Activated CD4-positive, alpha-beta memory T cell treated with anti-CD3 and anti-CD28 coated beads for 36 hours (primary cell): ENCODE results near the gene TGFBR2. TPM values are rescaled to one million over a fixed set of nuclear protein-coding genes. Genes with fewer than 3 reads are reported as not detected.

ENCODE experiments used
- CTCF ChIA-PET: fragments of 350-600 bp; sonication (Branson Sonifier 250); formaldehyde crosslinking; loops from one replicate; lab custom pipeline; 2021; ENCODE audit warnings: antibody characterized with exemption, inconsistent platforms; lab: Charles Lee
- POLR2A ChIA-PET: fragments of 350-600 bp; sonication (Branson Sonifier 250); formaldehyde crosslinking; loops from one replicate; lab custom pipeline; 2021; ENCODE audit warnings: antibody characterized with exemption; lab: Charles Lee
- DNase-seq: peaks from one replicate; pipeline ENCODE4 v3.0.0-alpha.2; 2020
- H3K27ac Mint-ChIP-seq: one replicate; pipeline ENCODE4 v1.8.0; 2021; ENCODE audit warnings: mixed read lengths
- H3K27me3 Mint-ChIP-seq: one replicate; pipeline ENCODE4 v1.8.0; 2021; ENCODE audit warnings: mixed read lengths
- H3K36me3 Mint-ChIP-seq: one replicate; pipeline ENCODE4 v1.8.0; 2021; ENCODE audit warnings: mixed read lengths
- H3K4me1 Mint-ChIP-seq: one replicate; pipeline ENCODE4 v1.8.0; 2021; ENCODE audit warnings: low read depth, mixed read lengths
- H3K4me3 Mint-ChIP-seq: one replicate; pipeline ENCODE4 v1.8.0; 2021; ENCODE audit warnings: mild to moderate bottlenecking, mixed read lengths
- H3K9me3 Mint-ChIP-seq: one replicate; pipeline ENCODE4 v1.8.0; 2021; ENCODE audit warnings: mixed read lengths
- intact Hi-C: fragments of 100-400 bp; cut with micrococcal nuclease; formaldehyde crosslinking; loops from one replicate; pipeline ENCODE4 v1.15.1; 2023
- total RNA-seq, 2 experiments: library from RNA; stranded (reverse); gene quantifications; one replicate each; pipeline ENCODE4 v1.2.3, GENCODE V29; 2021

Gene TGFBR2
- total RNA-seq, 2 experiments from 2014 or later = 36.8 to 37.0 TPM

DNA sequence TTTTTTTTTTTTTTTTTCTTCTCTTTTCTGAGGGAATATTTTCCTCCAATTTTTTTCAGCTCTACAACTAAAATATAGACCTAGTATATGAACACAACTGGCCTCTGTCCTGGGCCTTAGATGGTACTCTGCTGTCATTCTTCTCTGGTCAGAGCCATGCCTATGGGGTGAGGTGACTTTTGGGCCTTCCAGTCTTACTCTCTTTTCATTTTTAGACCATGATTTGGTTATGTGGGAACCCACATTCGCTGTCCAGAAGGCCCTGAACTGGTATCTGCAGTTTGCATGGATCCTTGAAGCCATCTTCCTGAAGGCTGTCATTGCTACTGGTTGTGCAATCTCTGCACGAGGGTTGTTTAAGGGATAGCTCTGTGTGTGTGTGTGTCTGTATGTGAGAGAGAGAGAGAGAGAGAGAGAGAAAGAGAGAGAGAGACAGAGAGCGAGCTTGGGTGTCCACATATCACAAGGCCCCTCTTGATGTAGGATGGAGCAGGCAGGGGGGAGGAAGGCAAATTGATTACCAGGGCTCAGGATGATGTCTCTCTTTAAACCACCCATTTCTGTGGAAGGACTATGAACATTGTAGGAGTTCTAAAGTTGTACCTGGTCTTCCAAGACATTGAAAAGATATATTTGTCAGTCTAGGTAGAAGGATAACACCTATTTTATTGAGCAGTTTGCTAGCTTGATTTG, 6.9 kb downstream of the TGFBR2 start:
- Mint-ChIP-seq H3K27ac (peak overlapping the region; percentile 96), H3K4me3 (peak overlapping the region; percentile 86), H3K4me1 (peaks cover 85% of the 10 kb centered on the region), H3K36me3 (peaks cover 46% of the 10 kb centered on the region), H3K9me3 (no peaks in the 10 kb centered on the region), H3K27me3 (no peaks in the 10 kb centered on the region)
- ChIA-PET CTCF (interaction anchor here (0.9 to 2.6 kb wide), 7 partner anchors 16 to 80 kb away, joined by 3 to 12 read pairs (median 3); no protein-coding TSS in a partner anchor), POLR2A (interaction anchor here (0.7 to 11.5 kb wide), 6 partner anchors 11 to 111 kb away, joined by 3 to 140 read pairs (median 4); no protein-coding TSS in a partner anchor)
- intact Hi-C loops = loop anchor here (2.0 to 10.0 kb wide), 3 partner anchors 72 to 1142 kb away; no protein-coding TSS in a partner anchor
- no peak for DNase-seq

DNA sequence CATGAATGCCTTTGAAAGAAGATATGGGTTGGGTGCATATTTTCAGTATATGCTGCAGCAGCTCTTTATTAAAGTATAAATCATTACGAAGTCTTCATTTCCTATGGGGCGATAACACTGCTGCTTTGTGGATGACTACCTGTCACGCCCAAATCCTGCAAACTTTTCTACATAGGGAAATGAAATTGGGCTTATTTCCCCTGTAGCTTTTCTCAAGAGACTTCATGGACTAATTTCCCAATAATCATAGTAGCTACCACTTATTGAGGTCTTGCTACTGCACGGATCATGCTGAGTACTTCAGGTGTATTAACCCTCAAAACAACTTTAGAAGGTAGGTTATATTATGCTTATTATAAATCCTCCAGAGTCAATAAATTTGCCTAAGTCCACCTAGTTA, 8.0 kb downstream of the TGFBR2 start:
- H3K27me3 Mint-ChIP-seq = no peaks in the 10 kb centered on the region
- peak overlapping the region; percentile 96 for H3K27ac Mint-ChIP-seq
- no peaks in the 10 kb centered on the region for H3K9me3 Mint-ChIP-seq
- intact Hi-C loops = loop anchor here (5.0 to 10.0 kb wide), 2 partner anchors 638 to 1140 kb away; no protein-coding TSS in a partner anchor
- DNase-seq = no peak
- ChIA-PET POLR2A (interaction anchor here (1.5 to 11.5 kb wide), 5 partner anchors 10 to 43 kb away, joined by 4 to 140 read pairs (median 6); no protein-coding TSS in a partner anchor), CTCF (interaction anchor here (0.9 to 1.9 kb wide), 2 partner anchors 17 to 79 kb away, joined by 3 to 4 read pairs; no protein-coding TSS in a partner anchor)
- H3K4me1 Mint-ChIP-seq = peaks cover 93% of the 10 kb centered on the region
- H3K36me3 Mint-ChIP-seq = peaks cover 48% of the 10 kb centered on the region
- peak overlapping the region; percentile 86 for H3K4me3 Mint-ChIP-seq

DNA sequence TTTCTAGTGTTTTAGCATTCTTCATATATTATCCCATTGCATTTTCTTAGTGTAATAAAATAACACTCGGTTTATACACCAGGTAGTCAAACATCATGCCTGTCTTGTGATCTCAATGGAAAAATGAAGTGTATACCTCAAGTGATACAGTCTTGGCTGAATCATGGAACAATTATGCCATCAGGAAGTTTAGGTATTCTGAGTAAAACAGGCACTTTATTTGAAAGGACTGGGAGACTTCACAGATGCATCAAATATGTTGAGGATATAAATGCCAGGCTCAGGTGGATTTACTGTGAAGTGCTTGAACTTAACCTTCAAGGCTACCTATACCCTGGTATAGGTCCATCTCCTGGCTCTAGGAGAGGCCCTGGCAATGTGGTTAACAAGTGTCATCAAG, 8.5 kb downstream of the TGFBR2 start:
- intact Hi-C loops = loop anchor here (5.0 to 10.0 kb wide), 2 partner anchors 637 to 1140 kb away; no protein-coding TSS in a partner anchor
- no peaks in the 10 kb centered on the region for H3K9me3 Mint-ChIP-seq
- H3K36me3 Mint-ChIP-seq = peaks cover 47% of the 10 kb centered on the region
- peak overlapping the region; percentile 96 for H3K27ac Mint-ChIP-seq
- DNase-seq = no peak
- ChIA-PET CTCF (interaction anchor here (1.3 to 2.2 kb wide), 4 partner anchors 12 to 295 kb away, joined by 3 to 6 read pairs (median 4); no protein-coding TSS in a partner anchor), POLR2A (interaction anchor here (1.1 to 11.5 kb wide), 9 partner anchors 6 to 42 kb away, joined by 3 to 182 read pairs (median 14); partner anchors contain the start of gene TGFBR2)
- peak overlapping the region; percentile 86 for H3K4me3 Mint-ChIP-seq
- peaks cover 92% of the 10 kb centered on the region for H3K4me1 Mint-ChIP-seq
- H3K27me3 Mint-ChIP-seq = no peaks in the 10 kb centered on the region

DNA sequence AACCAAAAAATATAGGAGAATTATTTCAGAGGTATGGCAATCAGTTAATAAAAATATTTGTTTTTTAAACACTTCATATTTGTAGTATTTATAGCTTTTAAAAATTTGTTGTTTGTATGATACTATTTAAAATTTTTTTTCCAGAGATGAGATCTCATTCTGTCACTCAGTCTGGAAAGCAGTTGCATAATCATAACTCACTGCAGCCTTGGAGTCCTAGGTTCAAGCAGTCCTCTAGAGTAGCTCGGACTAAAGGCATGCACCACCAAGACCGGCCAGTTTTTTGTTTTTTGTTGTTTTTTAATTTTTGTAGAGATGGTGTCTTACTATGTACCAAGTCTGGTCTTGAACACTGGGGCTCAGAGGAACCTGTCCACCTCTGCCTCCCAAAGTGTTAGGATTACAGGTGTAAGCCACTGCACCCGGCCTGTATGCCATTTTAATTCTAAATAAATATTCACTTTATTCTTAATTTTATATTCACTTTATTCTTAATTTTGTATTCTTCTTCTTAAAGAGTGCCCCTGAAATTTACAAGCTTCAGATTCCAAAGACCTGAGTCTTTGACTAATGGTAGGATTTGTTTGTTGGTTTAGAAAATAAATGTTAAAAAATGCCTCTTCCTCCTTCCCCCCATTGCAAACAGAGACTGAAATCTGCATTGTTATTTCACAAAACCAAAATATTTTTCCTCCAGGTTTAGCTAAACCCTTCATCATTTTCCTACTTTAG, 9.4 kb downstream of the TGFBR2 start:
- intact Hi-C loops = loop anchor here (10.0 kb wide), 1 partner anchor 1139 kb away; no protein-coding TSS in a partner anchor
- peaks cover 93% of the 10 kb centered on the region for H3K4me1 Mint-ChIP-seq
- CTCF ChIA-PET = interaction anchor here (1.3 to 2.2 kb wide), 5 partner anchors 11 to 296 kb away, joined by 3 to 6 read pairs (median 4); no protein-coding TSS in a partner anchor
- peaks cover 44% of the 10 kb centered on the region for H3K36me3 Mint-ChIP-seq
- POLR2A ChIA-PET = interaction anchor here (0.5 to 11.5 kb wide), 10 partner anchors 7 to 917 kb away, joined by 3 to 182 read pairs (median 12); partner anchors contain the start of genes STT3B and TGFBR2
- no peak for DNase-seq
- peak overlapping the region; percentile 96 for H3K27ac Mint-ChIP-seq
- no peaks in the 10 kb centered on the region for H3K27me3 Mint-ChIP-seq
- H3K9me3 Mint-ChIP-seq = no peaks in the 10 kb centered on the region
- H3K4me3 Mint-ChIP-seq = peak overlapping the region; percentile 48

DNA sequence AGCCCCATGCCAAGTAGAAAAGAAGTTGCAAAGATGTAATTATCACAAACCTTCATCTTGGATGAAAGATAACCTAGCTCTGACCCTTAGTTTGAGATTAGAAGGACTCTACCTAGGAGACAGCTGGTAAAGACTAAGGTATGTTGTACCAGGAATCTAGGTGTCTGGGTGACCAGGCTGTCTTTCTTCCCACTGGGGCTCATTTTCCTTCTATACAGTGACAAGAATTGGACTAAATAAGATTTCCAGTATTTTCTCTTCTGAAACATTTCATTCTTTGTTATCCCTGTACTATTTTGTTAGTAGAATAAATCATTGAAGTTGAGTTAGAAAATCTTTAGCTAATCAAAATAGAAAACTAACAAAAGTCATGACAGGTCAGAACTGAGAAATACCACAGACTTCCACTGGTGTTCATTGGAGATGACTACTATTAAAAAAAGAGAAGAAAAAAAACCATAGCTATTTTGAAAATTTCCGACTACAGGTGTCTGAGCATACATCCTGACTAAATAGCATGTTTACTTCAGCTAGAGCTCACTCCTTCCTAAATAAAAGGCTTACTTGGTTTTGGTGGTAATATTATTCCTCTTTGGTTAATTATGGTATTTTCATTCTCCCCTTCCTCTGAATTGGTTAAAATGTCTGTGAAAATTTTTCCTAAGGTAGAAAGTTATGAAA, 10.1 kb downstream of the TGFBR2 start:
- intact Hi-C loops = loop anchor here (10.0 kb wide), 1 partner anchor 1138 kb away; no protein-coding TSS in a partner anchor
- Mint-ChIP-seq H3K27me3 (no peaks in the 10 kb centered on the region), H3K9me3 (no peaks in the 10 kb centered on the region), H3K4me1 (peaks cover 93% of the 10 kb centered on the region), H3K4me3 (peak overlapping the region; percentile 48), H3K27ac (peak overlapping the region; percentile 96), H3K36me3 (peaks cover 48% of the 10 kb centered on the region)
- DNase-seq = no peak
- ChIA-PET CTCF (interaction anchor here (1.2 to 2.2 kb wide), 6 partner anchors 8 to 297 kb away, joined by 3 to 6 read pairs (median 4); no protein-coding TSS in a partner anchor), POLR2A (interaction anchor here (0.5 to 11.5 kb wide), 9 partner anchors 7 to 916 kb away, joined by 3 to 182 read pairs (median 14); partner anchors contain the start of genes STT3B and TGFBR2)

DNA sequence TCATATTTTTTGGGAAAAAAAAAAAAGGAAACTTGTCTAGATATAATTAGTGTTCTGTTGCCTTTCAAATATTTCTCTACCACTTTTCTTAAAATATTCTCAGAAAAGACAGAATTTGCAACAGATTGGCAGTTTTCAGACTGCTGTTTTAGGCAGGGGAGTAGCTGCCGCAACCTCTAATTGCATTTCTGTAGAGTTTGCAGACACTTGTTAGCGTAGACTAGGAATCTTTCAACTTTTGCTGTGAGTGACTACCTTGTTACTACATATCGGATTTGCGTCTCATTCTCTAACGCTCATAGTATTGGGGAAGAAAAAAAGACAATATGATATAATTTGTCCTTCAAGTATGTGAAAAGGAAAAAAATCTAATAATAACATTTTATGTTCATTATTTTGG, 10.7 kb downstream of the TGFBR2 start:
- POLR2A ChIA-PET = interaction anchor here (2.4 to 11.5 kb wide), 6 partner anchors 8 to 40 kb away, joined by 10 to 182 read pairs (median 18); partner anchors contain the start of gene TGFBR2
- H3K27ac Mint-ChIP-seq = peak overlapping the region; percentile 96
- intact Hi-C loops = loop anchor here (10.0 kb wide), 1 partner anchor 1138 kb away; no protein-coding TSS in a partner anchor
- H3K27me3 Mint-ChIP-seq = no peaks in the 10 kb centered on the region
- CTCF ChIA-PET = interaction anchor here (1.2 to 2.2 kb wide), 3 partner anchors 9 to 76 kb away, joined by 3 to 6 read pairs (median 4); no protein-coding TSS in a partner anchor
- DNase-seq = no peak
- H3K4me1 Mint-ChIP-seq = peaks cover 93% of the 10 kb centered on the region
- peak overlapping the region; percentile 48 for H3K4me3 Mint-ChIP-seq
- no peaks in the 10 kb centered on the region for H3K9me3 Mint-ChIP-seq
- peaks cover 50% of the 10 kb centered on the region for H3K36me3 Mint-ChIP-seq

DNA sequence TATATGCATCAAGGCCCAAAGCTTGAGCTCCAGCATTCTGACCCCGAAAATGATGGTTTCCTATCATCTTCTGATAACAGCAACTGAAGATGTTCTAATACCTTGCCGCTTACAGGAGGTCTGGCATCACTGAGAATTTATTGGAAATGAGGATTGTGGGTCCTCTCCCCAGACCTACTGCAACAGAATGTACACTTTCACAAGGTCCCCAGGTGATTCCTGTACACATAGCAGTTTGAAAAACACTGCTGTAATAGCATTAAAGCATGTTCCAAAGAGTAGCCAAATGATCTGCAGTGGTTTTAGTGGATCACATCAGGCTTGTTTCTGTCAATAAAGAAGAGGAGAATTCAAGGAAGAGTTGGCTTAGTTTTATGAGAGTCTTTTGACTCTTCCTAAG, 11.3 kb downstream of the TGFBR2 start:
- no peak for DNase-seq
- Mint-ChIP-seq H3K4me1 (peaks cover 93% of the 10 kb centered on the region), H3K36me3 (peaks cover 50% of the 10 kb centered on the region), H3K9me3 (no peaks in the 10 kb centered on the region), H3K27ac (peak overlapping the region; percentile 96), H3K4me3 (peak overlapping the region; percentile 59), H3K27me3 (no peaks in the 10 kb centered on the region)
- intact Hi-C loops = loop anchor here (10.0 kb wide), 1 partner anchor 1137 kb away; no protein-coding TSS in a partner anchor
- ChIA-PET POLR2A (interaction anchor here (1.0 to 11.0 kb wide), 7 partner anchors 9 to 39 kb away, joined by 3 to 182 read pairs (median 14); partner anchors contain the start of gene TGFBR2), CTCF (interaction anchor here (1.2 kb wide), 1 partner anchor 10 kb away, joined by 3 read pairs; no protein-coding TSS in a partner anchor)

DNA sequence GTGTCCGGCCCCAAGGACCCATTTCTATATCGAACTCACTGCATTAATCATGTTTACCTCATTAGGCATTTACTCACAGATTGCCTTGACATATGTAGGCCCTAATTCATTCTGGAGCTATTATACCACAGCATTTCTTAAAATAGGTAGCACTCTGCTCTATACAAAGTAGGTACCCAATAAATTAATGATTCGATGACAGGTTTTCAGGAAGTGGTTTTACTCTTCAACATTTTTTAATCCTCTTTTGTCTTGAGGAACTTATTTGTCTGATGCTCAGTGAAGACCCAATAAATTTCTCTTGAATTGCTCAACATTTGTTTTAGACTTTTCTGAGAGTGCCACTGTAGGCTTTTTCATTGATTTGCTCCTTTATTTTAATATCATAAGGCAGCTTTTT, 12.1 kb downstream of the TGFBR2 start:
- Mint-ChIP-seq H3K4me3 (peak overlapping the region; percentile 59), H3K36me3 (peaks cover 57% of the 10 kb centered on the region), H3K4me1 (peaks cover 93% of the 10 kb centered on the region), H3K27ac (peak overlapping the region; percentile 96), H3K27me3 (no peaks in the 10 kb centered on the region), H3K9me3 (no peaks in the 10 kb centered on the region)
- intact Hi-C loops = loop anchor here (10.0 kb wide), 1 partner anchor 1136 kb away; no protein-coding TSS in a partner anchor
- CTCF ChIA-PET = interaction anchor here (2.7 kb wide), 1 partner anchor 11 kb away, joined by 9 read pairs; no protein-coding TSS in a partner anchor
- POLR2A ChIA-PET = interaction anchor here (0.6 to 11.0 kb wide), 8 partner anchors 10 to 38 kb away, joined by 3 to 182 read pairs (median 15); partner anchors contain the start of gene TGFBR2
- DNase-seq = no peak

DNA sequence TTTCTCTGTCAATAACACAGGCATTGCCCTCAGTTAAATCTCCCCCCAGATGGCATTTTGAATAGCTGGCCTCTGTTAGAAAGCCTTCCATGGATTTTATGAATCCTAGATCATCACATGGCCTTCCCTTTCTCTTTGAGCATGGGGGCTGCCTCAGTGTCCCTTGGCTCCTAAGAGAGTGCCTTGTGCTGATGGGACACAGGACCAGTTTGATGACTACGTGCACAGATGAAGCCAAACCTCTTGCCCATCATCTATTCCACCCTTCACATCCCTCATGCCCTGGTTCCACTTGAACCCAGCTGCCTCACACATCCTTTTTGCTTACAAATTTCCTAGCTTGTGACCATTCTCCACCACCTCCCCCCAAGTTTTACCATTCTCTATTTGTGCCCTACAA, 12.9 kb downstream of the TGFBR2 start:
- Mint-ChIP-seq H3K27ac (peak overlapping the region; percentile 96), H3K36me3 (peaks cover 63% of the 10 kb centered on the region), H3K9me3 (no peaks in the 10 kb centered on the region), H3K27me3 (no peaks in the 10 kb centered on the region), H3K4me3 (peak overlapping the region; percentile 70), H3K4me1 (peaks cover 93% of the 10 kb centered on the region)
- DNase-seq = no peak
- POLR2A ChIA-PET = interaction anchor here (0.8 to 11.0 kb wide), 9 partner anchors 10 to 304 kb away, joined by 3 to 182 read pairs (median 12); partner anchors contain the start of gene TGFBR2
- intact Hi-C loops = loop anchor here (10.0 kb wide), 1 partner anchor 1135 kb away; no protein-coding TSS in a partner anchor
- CTCF ChIA-PET = interaction anchor here (2.7 kb wide), 1 partner anchor 12 kb away, joined by 9 read pairs; no protein-coding TSS in a partner anchor
